HEK293 (cell line): ENCODE data around the gene ZNF214.

Experiments
- MYNN ChIP-seq: fragments of 450-650 bp; formaldehyde crosslinking; IDR thresholded peaks from 2 replicates; pipeline ENCODE4 v1.5.1; 2016; ENCODE audit warnings: missing biosample characterization, missing genetic modification characterization, borderline replicate concordance
- ZNF24 ChIP-seq: fragments of 450-650 bp; formaldehyde crosslinking; IDR thresholded peaks from 2 replicates; pipeline ENCODE4 v1.5.1; 2016; ENCODE audit warnings: missing biosample characterization, missing genetic modification characterization
- ZNF600 ChIP-seq: fragments of 450-650 bp; formaldehyde crosslinking; IDR thresholded peaks from 2 replicates; pipeline ENCODE4 v1.5.1; 2016; ENCODE audit warnings: missing biosample characterization, missing genetic modification characterization
- TF ChIP-seq, protein P1 (sequence below): fragments of 450-650 bp; formaldehyde crosslinking; IDR thresholded peaks from 2 replicates; pipeline ENCODE4 v1.5.1; 2016; ENCODE audit warnings: missing biosample characterization, missing genetic modification characterization
- TF ChIP-seq, protein P2 (sequence below): fragments of 450-650 bp; formaldehyde crosslinking; IDR thresholded peaks from 2 replicates; pipeline ENCODE4 v1.5.1; 2016; ENCODE audit warnings: missing biosample characterization, missing genetic modification characterization
- TF ChIP-seq, protein P3 (sequence below): fragments of 450-650 bp; formaldehyde crosslinking; IDR thresholded peaks from 2 replicates; pipeline ENCODE4 v1.5.1; 2016; ENCODE audit warnings: missing biosample characterization, missing genetic modification characterization

DNA sequence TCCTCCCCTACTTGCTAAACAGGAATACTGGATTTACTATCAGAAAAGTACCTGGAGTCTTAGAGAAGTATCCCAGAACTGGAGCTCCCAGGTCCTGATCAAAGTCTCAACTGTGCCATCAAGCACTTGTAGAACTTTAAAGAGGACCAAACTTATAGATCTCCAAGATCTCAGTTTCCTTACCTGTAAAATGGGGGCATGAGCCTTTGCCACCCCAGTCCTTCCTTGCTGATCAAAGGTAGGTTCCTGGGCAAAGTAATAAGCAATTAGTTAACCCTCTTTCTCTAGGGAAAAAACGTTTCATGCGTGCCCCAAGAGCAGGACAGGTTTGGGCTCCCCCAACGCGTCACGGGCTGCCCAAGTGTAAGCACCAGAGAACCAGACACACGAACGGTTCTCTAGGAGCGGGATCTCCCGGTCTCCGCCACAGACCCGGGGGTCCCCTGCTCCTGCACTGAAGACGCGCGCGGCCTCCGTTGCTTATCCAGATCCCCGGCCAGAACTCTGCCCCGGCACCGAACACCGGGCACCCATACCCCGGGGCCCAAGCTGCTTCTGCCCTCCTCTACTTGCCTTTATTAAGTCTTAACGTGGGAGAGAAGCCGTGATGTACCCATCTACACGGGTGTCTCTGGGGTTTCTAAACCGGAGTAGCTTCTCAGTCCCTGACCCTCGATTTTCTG, 505 bp downstream of the ZNF214 start:
- TF ChIP-seq ZNF24 (tag by site-specific recombination) (no peak), MYNN (tag by site-specific recombination) (no peak), ZNF600 (tag by site-specific recombination) (no peak)
- TF ChIP-seq, protein P1, sequence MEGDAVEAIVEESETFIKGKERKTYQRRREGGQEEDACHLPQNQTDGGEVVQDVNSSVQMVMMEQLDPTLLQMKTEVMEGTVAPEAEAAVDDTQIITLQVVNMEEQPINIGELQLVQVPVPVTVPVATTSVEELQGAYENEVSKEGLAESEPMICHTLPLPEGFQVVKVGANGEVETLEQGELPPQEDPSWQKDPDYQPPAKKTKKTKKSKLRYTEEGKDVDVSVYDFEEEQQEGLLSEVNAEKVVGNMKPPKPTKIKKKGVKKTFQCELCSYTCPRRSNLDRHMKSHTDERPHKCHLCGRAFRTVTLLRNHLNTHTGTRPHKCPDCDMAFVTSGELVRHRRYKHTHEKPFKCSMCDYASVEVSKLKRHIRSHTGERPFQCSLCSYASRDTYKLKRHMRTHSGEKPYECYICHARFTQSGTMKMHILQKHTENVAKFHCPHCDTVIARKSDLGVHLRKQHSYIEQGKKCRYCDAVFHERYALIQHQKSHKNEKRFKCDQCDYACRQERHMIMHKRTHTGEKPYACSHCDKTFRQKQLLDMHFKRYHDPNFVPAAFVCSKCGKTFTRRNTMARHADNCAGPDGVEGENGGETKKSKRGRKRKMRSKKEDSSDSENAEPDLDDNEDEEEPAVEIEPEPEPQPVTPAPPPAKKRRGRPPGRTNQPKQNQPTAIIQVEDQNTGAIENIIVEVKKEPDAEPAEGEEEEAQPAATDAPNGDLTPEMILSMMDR (tag by site-specific recombination) = no peak
- TF ChIP-seq, protein P2, sequence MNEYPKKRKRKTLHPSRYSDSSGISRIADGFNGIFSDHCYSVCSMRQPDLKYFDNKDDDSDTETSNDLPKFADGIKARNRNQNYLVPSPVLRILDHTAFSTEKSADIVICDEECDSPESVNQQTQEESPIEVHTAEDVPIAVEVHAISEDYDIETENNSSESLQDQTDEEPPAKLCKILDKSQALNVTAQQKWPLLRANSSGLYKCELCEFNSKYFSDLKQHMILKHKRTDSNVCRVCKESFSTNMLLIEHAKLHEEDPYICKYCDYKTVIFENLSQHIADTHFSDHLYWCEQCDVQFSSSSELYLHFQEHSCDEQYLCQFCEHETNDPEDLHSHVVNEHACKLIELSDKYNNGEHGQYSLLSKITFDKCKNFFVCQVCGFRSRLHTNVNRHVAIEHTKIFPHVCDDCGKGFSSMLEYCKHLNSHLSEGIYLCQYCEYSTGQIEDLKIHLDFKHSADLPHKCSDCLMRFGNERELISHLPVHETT = no peak
- TF ChIP-seq, protein P3, sequence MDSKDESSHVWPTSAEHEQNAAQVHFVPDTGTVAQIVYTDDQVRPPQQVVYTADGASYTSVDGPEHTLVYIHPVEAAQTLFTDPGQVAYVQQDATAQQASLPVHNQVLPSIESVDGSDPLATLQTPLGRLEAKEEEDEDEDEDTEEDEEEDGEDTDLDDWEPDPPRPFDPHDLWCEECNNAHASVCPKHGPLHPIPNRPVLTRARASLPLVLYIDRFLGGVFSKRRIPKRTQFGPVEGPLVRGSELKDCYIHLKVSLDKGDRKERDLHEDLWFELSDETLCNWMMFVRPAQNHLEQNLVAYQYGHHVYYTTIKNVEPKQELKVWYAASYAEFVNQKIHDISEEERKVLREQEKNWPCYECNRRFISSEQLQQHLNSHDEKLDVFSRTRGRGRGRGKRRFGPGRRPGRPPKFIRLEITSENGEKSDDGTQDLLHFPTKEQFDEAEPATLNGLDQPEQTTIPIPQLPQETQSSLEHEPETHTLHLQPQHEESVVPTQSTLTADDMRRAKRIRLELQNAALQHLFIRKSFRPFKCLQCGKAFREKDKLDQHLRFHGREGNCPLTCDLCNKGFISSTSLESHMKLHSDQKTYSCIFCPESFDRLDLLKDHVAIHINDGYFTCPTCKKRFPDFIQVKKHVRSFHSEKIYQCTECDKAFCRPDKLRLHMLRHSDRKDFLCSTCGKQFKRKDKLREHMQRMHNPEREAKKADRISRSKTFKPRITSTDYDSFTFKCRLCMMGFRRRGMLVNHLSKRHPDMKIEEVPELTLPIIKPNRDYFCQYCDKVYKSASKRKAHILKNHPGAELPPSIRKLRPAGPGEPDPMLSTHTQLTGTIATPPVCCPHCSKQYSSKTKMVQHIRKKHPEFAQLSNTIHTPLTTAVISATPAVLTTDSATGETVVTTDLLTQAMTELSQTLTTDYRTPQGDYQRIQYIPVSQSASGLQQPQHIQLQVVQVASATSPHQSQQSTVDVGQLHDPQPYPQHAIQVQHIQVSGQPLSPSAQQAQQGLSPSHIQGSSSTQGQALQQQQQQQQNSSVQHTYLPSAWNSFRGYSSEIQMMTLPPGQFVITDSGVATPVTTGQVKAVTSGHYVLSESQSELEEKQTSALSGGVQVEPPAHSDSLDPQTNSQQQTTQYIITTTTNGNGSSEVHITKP (tag by site-specific recombination) = no peak
